Endodermal cell (in vitro differentiated cells): ENCODE results near the gene POT1. TPM values are rescaled to one million over a fixed set of nuclear protein-coding genes. Genes with fewer than 3 reads are reported as not detected.

ENCODE experiments used
- DNase-seq: peaks from one replicate; pipeline ENCODE4 v3.0.0-alpha.2; 2017
- H3K27ac ChIP-seq: 2 replicates; pipeline ENCODE4 v1.5.1; 2013; ENCODE audit warnings: mild to moderate bottlenecking, low read depth, low read length, moderate library complexity
- H3K27me3 ChIP-seq: 2 replicates; pipeline ENCODE4 v1.6.1; 2013; ENCODE audit warnings: mild to moderate bottlenecking, low read length, moderate library complexity; ENCODE audit not compliant: insufficient read depth, control insufficient read depth, poor library complexity, severe bottlenecking
- H3K36me3 ChIP-seq: 2 replicates; pipeline ENCODE4 v1.7.0; 2013; ENCODE audit warnings: mild to moderate bottlenecking, low read length, moderate library complexity; ENCODE audit not compliant: control insufficient read depth, insufficient read depth
- H3K4me1 ChIP-seq: one replicate; pipeline ENCODE4 v1.7.0; 2013; ENCODE audit warnings: low read length; ENCODE audit not compliant: control insufficient read depth, insufficient read depth
- H3K4me3 ChIP-seq: 2 replicates; pipeline ENCODE4 v1.5.1; 2013; ENCODE audit warnings: mild to moderate bottlenecking, low read length, moderate library complexity
- H3K9ac ChIP-seq: 2 replicates; pipeline ENCODE4 v1.6.1; 2013; ENCODE audit warnings: mild to moderate bottlenecking, low read length, moderate library complexity; ENCODE audit not compliant: poor library complexity, severe bottlenecking; ENCODE audit errors: extremely low read depth
- H3K9me3 ChIP-seq: 2 replicates; pipeline ENCODE4 v1.6.1; 2013; ENCODE audit warnings: mild to moderate bottlenecking, low read length, moderate library complexity; ENCODE audit not compliant: control insufficient read depth
- H3K27ac Mint-ChIP-seq: 2 replicates; pipeline ENCODE4 v1.8.0; 2020; ENCODE audit warnings: mixed read lengths
- H3K27me3 Mint-ChIP-seq: 2 replicates; pipeline ENCODE4 v1.8.0; 2021; ENCODE audit warnings: mild to moderate bottlenecking, mixed read lengths; ENCODE audit not compliant: insufficient read depth
- H3K36me3 Mint-ChIP-seq: 2 replicates; pipeline ENCODE4 v1.8.0; 2020; ENCODE audit warnings: low read depth, mixed read lengths
- H3K4me1 Mint-ChIP-seq: 2 replicates; pipeline ENCODE4 v1.8.0; 2020; ENCODE audit warnings: mixed read lengths
- H3K4me3 Mint-ChIP-seq: 2 replicates; pipeline ENCODE4 v1.8.0; 2020; ENCODE audit warnings: mild to moderate bottlenecking, moderate library complexity, mixed read lengths
- H3K9me3 Mint-ChIP-seq: 2 replicates; pipeline ENCODE4 v1.8.0; 2020; ENCODE audit warnings: mild to moderate bottlenecking, mixed read lengths
- CTCF ChIP-seq: fragments of 200-600 bp; sonication (generic); conservative IDR thresholded peaks from 2 replicates; pipeline ENCODE4 v1.5.0; 2021; ENCODE audit warnings: antibody characterized with exemption, mild to moderate bottlenecking
- WGBS, 2 experiments: methylation state at CpG; one replicate each; pipeline versions ENCODE4 v1.1.5 to v1.1.7; 2013; ENCODE audit warnings: missing lambda C conversion rate in 2 of 2, mixed read lengths in 1 of 2; ENCODE audit not compliant: insufficient coverage in 1 of 2, insufficient read length in 1 of 2; 5-methylcytosine and 5-hydroxymethylcytosine counted together
- total RNA-seq, 2 donors: library from RNA; stranded (reverse); fragmentation: NEBNext Ultra II Directional in 1 of 2; extraction: Animal tissue kit (Norgen Biotek cat#: 25700) in 1 of 2; gene quantifications; 2 replicates in 1 of 2; 3 replicates in 1 of 2; pipeline ENCODE4 v1.2.1, GENCODE V29; 2021

POT1 gene
- total RNA-seq, 2 donors from 2014 or later: 31.2 to 41.8 TPM

- Mint-ChIP-seq H3K4me1 (peaks cover 7% of the 10 kb centered on the region), H3K9me3 (no peaks in the 10 kb centered on the region), H3K4me3 (no peak overlapping the region), H3K27ac (no peak overlapping the region), H3K27me3 (no peaks in the 10 kb centered on the region), H3K36me3 (peaks cover 5% of the 10 kb centered on the region)
- no peak overlapping the region for H3K27ac ChIP-seq
- TF ChIP-seq CTCF: no peak
- no peaks in the 10 kb centered on the region for H3K4me1 ChIP-seq
- no peaks in the 10 kb centered on the region for H3K27me3 ChIP-seq
- no peak for DNase-seq
- no peak overlapping the region for H3K9ac ChIP-seq
- H3K4me3 ChIP-seq: no peak overlapping the region
- H3K9me3 ChIP-seq: no peaks in the 10 kb centered on the region
- no peaks in the 10 kb centered on the region for H3K36me3 ChIP-seq
Measured at GRCh38 chr7:124924906-124925305, 4.7 kb downstream of the POT1 start.

DNA sequence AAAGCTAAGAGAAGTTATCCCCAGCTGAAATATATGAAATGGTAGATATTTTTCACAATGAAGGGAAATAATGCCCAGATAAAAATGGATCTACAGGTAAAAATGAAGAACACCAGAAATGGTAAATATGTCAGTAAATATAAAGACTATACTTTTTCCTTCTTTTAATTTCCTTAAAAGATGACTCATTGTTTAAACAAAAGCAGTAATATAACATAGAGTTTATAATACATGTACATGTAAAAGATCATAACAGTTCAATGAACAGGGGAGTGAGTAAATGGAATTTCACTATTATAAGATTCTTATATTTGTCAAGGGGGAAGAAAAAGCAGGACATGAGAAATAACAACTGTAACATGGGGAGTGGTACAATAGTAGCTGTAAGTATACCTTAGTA lies 7.4 kb downstream of the POT1 start:
- H3K27me3 ChIP-seq: no peaks in the 10 kb centered on the region
- no peak for TF ChIP-seq CTCF
- no peak overlapping the region for H3K27ac Mint-ChIP-seq
- H3K4me1 ChIP-seq: no peaks in the 10 kb centered on the region
- no peak for DNase-seq
- no peak overlapping the region for H3K9ac ChIP-seq
- no peaks in the 10 kb centered on the region for H3K9me3 Mint-ChIP-seq
- no peaks in the 10 kb centered on the region for H3K27me3 Mint-ChIP-seq
- H3K4me3 ChIP-seq: no peak overlapping the region
- H3K27ac ChIP-seq: no peak overlapping the region
- no peaks in the 10 kb centered on the region for H3K4me1 Mint-ChIP-seq
- H3K36me3 ChIP-seq: no peaks in the 10 kb centered on the region
- H3K9me3 ChIP-seq: no peaks in the 10 kb centered on the region
- peaks cover 10% of the 10 kb centered on the region for H3K36me3 Mint-ChIP-seq
- no peak overlapping the region for H3K4me3 Mint-ChIP-seq

DNA sequence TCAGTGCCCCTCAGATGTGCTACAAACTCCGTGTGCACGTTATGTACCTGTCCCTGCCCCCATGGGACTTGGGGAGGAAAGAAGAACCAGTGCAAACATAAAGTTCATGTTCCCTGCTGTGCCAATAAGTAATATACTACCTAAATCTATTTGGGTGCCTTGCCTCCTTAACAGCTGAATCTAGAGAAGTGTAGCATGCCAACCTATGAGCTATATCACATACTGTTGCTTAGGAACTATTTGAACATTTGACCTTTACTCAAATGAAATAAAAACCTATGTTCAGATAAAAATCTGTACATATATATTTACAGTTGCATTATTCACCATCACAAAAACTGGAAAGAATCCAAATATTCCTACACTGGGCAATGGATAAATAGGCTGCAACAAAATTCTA lies 9.8 kb downstream of the POT1 start:
- no peaks in the 10 kb centered on the region for H3K27me3 Mint-ChIP-seq
- DNase-seq: no peak
- no peak overlapping the region for H3K4me3 ChIP-seq
- H3K27me3 ChIP-seq: no peaks in the 10 kb centered on the region
- H3K9me3 Mint-ChIP-seq: no peaks in the 10 kb centered on the region
- H3K9ac ChIP-seq: no peak overlapping the region
- peaks cover 5% of the 10 kb centered on the region for H3K36me3 Mint-ChIP-seq
- H3K36me3 ChIP-seq: no peaks in the 10 kb centered on the region
- H3K4me1 Mint-ChIP-seq: peaks cover 3% of the 10 kb centered on the region
- 98% methylated on average over 2 of the region's 2 CpGs; no CpG with 5 or more reads in 1 of the 2 experiments for WGBS, 2 experiments
- no peak overlapping the region for H3K27ac ChIP-seq
- no peaks in the 10 kb centered on the region for H3K9me3 ChIP-seq
- no peaks in the 10 kb centered on the region for H3K4me1 ChIP-seq
- TF ChIP-seq CTCF: no peak
- no peak overlapping the region for H3K27ac Mint-ChIP-seq
- H3K4me3 Mint-ChIP-seq: no peak overlapping the region
